RWPE2 (cell line): Measurements from ENCODE around the gene GDF15.
A peak's percentile ranks its signal among the peaks of the same experiment; 100 is the strongest.

ENCODE experiments used
- ATAC-seq: fragments of 200-7000 bp; cut with Tn5 transposase; 3 replicates; pipeline ENCODE4 v1.9.1; 2021; ENCODE audit warnings: low read depth
- DNase-seq: peaks from one replicate; pipeline ENCODE4 v3.0.0-alpha.2; 2020; ENCODE audit warnings: low spot score
- H3K27ac ChIP-seq: fragments of 450-650 bp; 2 replicates; pipeline ENCODE4 v1.5.1; 2017; ENCODE audit warnings: mild to moderate bottlenecking; ENCODE audit not compliant: poor library complexity, severe bottlenecking
- H3K27me3 ChIP-seq: fragments of 250-450 bp; sonication (Bioruptor Pico); 2 replicates; pipeline ENCODE4 v1.5.1; 2021; ENCODE audit warnings: mild to moderate bottlenecking, moderate library complexity; ENCODE audit not compliant: insufficient read depth, poor library complexity, severe bottlenecking
- H3K36me3 ChIP-seq: fragments of 250-450 bp; sonication (Bioruptor Pico); 2 replicates; pipeline ENCODE4 v1.5.1; 2020; ENCODE audit warnings: low read depth, mild to moderate bottlenecking, moderate library complexity
- H3K4me1 ChIP-seq: fragments of 250-450 bp; sonication (Bioruptor Pico); 2 replicates; pipeline ENCODE4 v1.5.1; 2021; ENCODE audit warnings: mild to moderate bottlenecking, moderate library complexity; ENCODE audit not compliant: insufficient read depth, poor library complexity, severe bottlenecking
- H3K4me3 ChIP-seq: fragments of 250-450 bp; sonication (Bioruptor Pico); 2 replicates; pipeline ENCODE4 v1.5.1; 2021; ENCODE audit warnings: mild to moderate bottlenecking, moderate library complexity; ENCODE audit not compliant: severe bottlenecking
- H3K9me3 ChIP-seq: fragments of 250-450 bp; sonication (Bioruptor Pico); 2 replicates; pipeline ENCODE4 v1.5.1; 2021; ENCODE audit warnings: mild to moderate bottlenecking, moderate library complexity; ENCODE audit not compliant: severe bottlenecking
- CTCF ChIP-seq: fragments of 450-650 bp; IDR thresholded peaks from one replicate; pipeline ENCODE4 v1.5.1; 2017; ENCODE audit warnings: mild to moderate bottlenecking, moderate library complexity; ENCODE audit not compliant: poor library complexity, severe bottlenecking

Gene GDF15

GRCh38 chr19:18373407-18373891, 12.5 kb upstream of the GDF15 start:
- TF ChIP-seq CTCF = no peak
- ATAC-seq = no peak
- DNase-seq = no peak
- no peak overlapping the region for H3K4me3 ChIP-seq
- H3K9me3 ChIP-seq = no peaks in the 10 kb centered on the region
- no peaks in the 10 kb centered on the region for H3K27me3 ChIP-seq
- H3K36me3 ChIP-seq = no peaks in the 10 kb centered on the region
- H3K27ac ChIP-seq = peak overlapping the region; percentile 88
- peaks cover 29% of the 10 kb centered on the region for H3K4me1 ChIP-seq

GRCh38 chr19:18373892-18374629, 11.9 kb upstream of the GDF15 start:
- H3K4me3 ChIP-seq = no peak overlapping the region
- H3K27me3 ChIP-seq = no peaks in the 10 kb centered on the region
- no peaks in the 10 kb centered on the region for H3K9me3 ChIP-seq
- H3K36me3 ChIP-seq = no peaks in the 10 kb centered on the region
- H3K4me1 ChIP-seq = peaks cover 34% of the 10 kb centered on the region
- no peak for TF ChIP-seq CTCF
- peak; percentile 91 for ATAC-seq
- DNase-seq = peak; percentile 94
- peak overlapping the region; percentile 88 for H3K27ac ChIP-seq

GRCh38 chr19:18377026-18377425, 8.9 kb upstream of the GDF15 start:
- Histone ChIP-seq H3K27me3 (no peaks in the 10 kb centered on the region), H3K9me3 (no peaks in the 10 kb centered on the region), H3K27ac (peak overlapping the region; percentile 41), H3K4me1 (peaks cover 34% of the 10 kb centered on the region), H3K4me3 (no peak overlapping the region), H3K36me3 (no peaks in the 10 kb centered on the region)
- DNase-seq (no peak), ATAC-seq (no peak)
- no peak for TF ChIP-seq CTCF

GRCh38 chr19:18379803-18380747, 5.9 kb upstream of the GDF15 start:
- ATAC-seq (peak; percentile 75), DNase-seq (no peak)
- Histone ChIP-seq H3K4me3 (no peak overlapping the region), H3K9me3 (no peaks in the 10 kb centered on the region), H3K4me1 (peaks cover 18% of the 10 kb centered on the region), H3K27ac (peak overlapping the region; percentile 26), H3K27me3 (no peaks in the 10 kb centered on the region), H3K36me3 (no peaks in the 10 kb centered on the region)
- TF ChIP-seq CTCF = no peak
